Uterus (tissue), 4 donors: Measurements from ENCODE around the gene DIAPH2. TPM values are rescaled to one million over a fixed set of nuclear protein-coding genes. Genes with fewer than 3 reads are reported as not detected.

Experiments
- DNase-seq, 2 donors: peaks; one replicate each; pipeline ENCODE4 v3.0.0-alpha.2; 2019 to 2020
- H3K27ac ChIP-seq, 2 donors: fragments of 200-600 bp; sonication (generic); 1 replicate in 1 of 2; 2 replicates in 1 of 2; pipeline ENCODE4 v1.5.1; 2016 to 2018
- H3K27me3 ChIP-seq, 2 donors: fragments of 200-600 bp; sonication (generic); one replicate each; pipeline ENCODE4 v1.5.1; 2018 to 2019; ENCODE audit warnings: control low read depth in 1 of 2
- H3K36me3 ChIP-seq, 2 donors: fragments of 200-600 bp; sonication (generic); one replicate each; pipeline ENCODE4 v1.5.1; 2019; ENCODE audit warnings: control low read depth in 1 of 2
- H3K4me1 ChIP-seq, 2 donors: fragments of 200-600 bp; sonication (generic); one replicate each; pipeline ENCODE4 v1.5.1; 2018 to 2019; ENCODE audit warnings: control low read depth in 1 of 2
- H3K4me3 ChIP-seq, 2 donors: fragments of 200-600 bp; sonication (generic); 1 replicate in 1 of 2; 2 replicates in 1 of 2; pipeline ENCODE4 v1.5.1; 2018 to 2019; ENCODE audit warnings: mild to moderate bottlenecking in 1 of 2
- H3K9me3 ChIP-seq, 2 donors: fragments of 200-600 bp; sonication (generic); one replicate each; pipeline ENCODE4 v1.5.1; 2019; ENCODE audit warnings: control low read depth in 1 of 2
- CTCF ChIP-seq, 4 experiments: fragments of 200-600 bp in 2 of 4; fragments of 450-650 bp in 2 of 4; sonication (generic) in 2 of 4; IDR thresholded peaks; one replicate each; pipeline ENCODE4 v1.5.1; 2016 to 2019; ENCODE audit warnings: antibody characterized with exemption in 4 of 4, mild to moderate bottlenecking in 2 of 4, moderate library complexity in 1 of 4
- POLR2A ChIP-seq, 2 donors: fragments of 450-650 bp; IDR thresholded peaks; one replicate each; pipeline ENCODE4 v1.6.1; 2016; ENCODE audit warnings: antibody characterized with exemption in 2 of 2, mild to moderate bottlenecking in 1 of 2, moderate library complexity in 1 of 2
- intact Hi-C: fragments of 100-400 bp; cut with DNase I; formaldehyde crosslinking; loops from one replicate; pipeline ENCODE4 v1.15.1; 2023; ENCODE audit warnings: low total_unique reads
- total RNA-seq, 4 donors: library from RNA; depleted of rRNA in 3 of 4; stranded (reverse); fragments of >200 nt in 3 of 4; gene quantifications; one replicate each; pipeline versions ENCODE4 v1.1.0 to v1.2.4, GENCODE V29; 2014 to 2023
- donor health status: DM: yes; HTN: yes; CAD: no.

Gene DIAPH2
- total RNA-seq, 4 donors from 2014 or later, result 16.7 to 41.5 (median 30.3) TPM

DNA sequence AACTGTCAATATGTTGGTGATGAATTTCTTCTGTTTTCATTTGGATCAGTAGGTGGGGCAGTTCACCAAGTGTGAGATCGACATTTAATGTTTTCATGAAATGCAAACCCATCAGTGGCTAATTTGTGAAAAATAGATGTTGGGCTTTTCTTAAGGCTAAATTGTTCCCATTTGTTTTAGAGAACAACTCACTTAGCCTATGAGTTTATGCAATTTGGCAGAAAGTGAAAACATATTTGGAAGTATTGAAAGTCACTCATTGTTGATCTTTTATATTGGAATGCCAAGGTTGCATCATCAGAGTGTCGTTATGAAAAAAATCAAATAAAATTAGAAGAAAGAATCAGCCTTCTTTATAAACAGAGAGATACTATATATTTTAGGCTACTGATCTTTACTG, 331.5 kb downstream of the DIAPH2 start:
- Histone ChIP-seq H3K27ac (no peak overlapping the region), H3K9me3 (no peaks in the 10 kb centered on the region), H3K27me3 (no peaks in the 10 kb centered on the region), H3K4me1 (no peaks in the 10 kb centered on the region), H3K36me3 (no peaks in the 10 kb centered on the region), H3K4me3 (no peak overlapping the region)
- TF ChIP-seq CTCF (IDR thresholded peaks at IDR 0.05) (no peak), POLR2A (IDR thresholded peaks at IDR 0.05) (no peak)
- intact Hi-C loops, result no loop called here
- DNase-seq, result no peak

GRCh38 chrX:97021680-97022079, 337.0 kb downstream of the DIAPH2 start:
- Histone ChIP-seq H3K36me3 (no peaks in the 10 kb centered on the region), H3K4me3 (no peak overlapping the region), H3K27ac (no peak overlapping the region), H3K9me3 (no peaks in the 10 kb centered on the region), H3K4me1 (no peaks in the 10 kb centered on the region), H3K27me3 (peaks cover 0 to 8% of the 10 kb centered on the region in 2 donors)
- TF ChIP-seq CTCF (IDR thresholded peaks at IDR 0.05) (no peak), POLR2A (IDR thresholded peaks at IDR 0.05) (no peak)
- intact Hi-C loops, result no loop called here
- no peak for DNase-seq

- H3K27me3 ChIP-seq, result peaks cover 0 to 10% of the 10 kb centered on the region in 2 donors
- H3K27ac ChIP-seq, result no peak overlapping the region
- DNase-seq, result no peak
- no peaks in the 10 kb centered on the region for H3K9me3 ChIP-seq
- intact Hi-C loops, result no loop called here
- no peak for TF ChIP-seq POLR2A (IDR thresholded peaks at IDR 0.05)
- no peak for TF ChIP-seq CTCF (IDR thresholded peaks at IDR 0.05)
- no peak overlapping the region for H3K4me3 ChIP-seq
- H3K36me3 ChIP-seq, result no peaks in the 10 kb centered on the region
- H3K4me1 ChIP-seq, result no peaks in the 10 kb centered on the region
These were observed 341.8 kb downstream of the DIAPH2 start for GRCh38 chrX:97026406-97026805.

DNA sequence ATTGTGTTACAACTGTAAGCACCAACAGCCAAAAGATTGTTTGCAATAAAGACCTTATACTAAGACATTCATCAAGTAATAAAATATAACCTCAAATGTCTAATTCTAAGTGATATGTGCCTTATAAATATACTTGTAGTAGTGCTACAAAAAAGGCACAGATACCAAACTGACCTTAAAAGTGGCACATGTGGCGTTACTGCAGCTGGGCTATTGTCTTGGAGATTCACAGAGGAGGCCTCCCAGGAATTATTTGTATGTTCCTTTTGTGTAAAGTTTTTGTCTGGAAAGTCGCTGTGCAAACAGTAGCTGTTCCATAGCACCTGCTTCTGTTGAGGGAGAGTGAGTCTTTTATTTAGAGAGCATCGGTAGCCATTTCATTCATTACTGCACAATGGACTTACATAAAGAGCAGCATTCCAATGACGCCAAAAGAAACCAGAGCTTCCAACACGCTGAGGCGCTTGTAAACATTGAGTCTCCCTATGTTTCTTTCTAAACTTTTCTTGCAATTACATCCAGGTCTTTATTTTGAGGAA, 342.8 kb downstream of the DIAPH2 start:
- intact Hi-C loops, result no loop called here
- Histone ChIP-seq H3K27me3 (peaks cover 0 to 6% of the 10 kb centered on the region in 2 donors), H3K36me3 (no peaks in the 10 kb centered on the region), H3K4me1 (no peaks in the 10 kb centered on the region), H3K9me3 (no peaks in the 10 kb centered on the region), H3K27ac (no peak overlapping the region), H3K4me3 (no peak overlapping the region)
- TF ChIP-seq CTCF (IDR thresholded peaks at IDR 0.05) (no peak), POLR2A (IDR thresholded peaks at IDR 0.05) (no peak)
- no peak for DNase-seq

DNA sequence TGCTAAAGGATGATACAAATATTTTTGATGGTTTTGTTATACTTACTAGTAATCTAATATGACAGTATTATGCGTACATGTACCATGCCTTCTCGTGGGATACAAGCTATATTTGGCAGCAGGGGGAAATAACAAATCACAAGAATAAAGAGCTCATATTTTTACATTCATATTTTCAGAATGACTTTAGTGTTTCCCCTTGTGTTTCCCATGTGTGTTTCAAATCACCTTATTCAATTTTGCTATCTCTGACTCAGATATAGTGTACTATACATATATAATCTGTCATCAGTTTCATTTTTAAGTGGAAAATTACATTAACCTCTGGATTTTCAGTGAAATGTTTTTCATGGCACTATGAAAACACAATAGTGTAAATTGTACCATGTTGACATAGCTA, 345.8 kb downstream of the DIAPH2 start:
- no peak for DNase-seq
- Histone ChIP-seq H3K36me3 (no peaks in the 10 kb centered on the region), H3K4me1 (no peaks in the 10 kb centered on the region), H3K27ac (no peak overlapping the region), H3K27me3 (peaks cover 0 to 2% of the 10 kb centered on the region in 2 donors), H3K9me3 (no peaks in the 10 kb centered on the region), H3K4me3 (no peak overlapping the region)
- TF ChIP-seq CTCF (IDR thresholded peaks at IDR 0.05), result no peak
- no peak for TF ChIP-seq POLR2A (IDR thresholded peaks at IDR 0.05)
- intact Hi-C loops, result no loop called here
